ENCODE results near the gene TRIO. TPM values are rescaled to one million over a fixed set of nuclear protein-coding genes. Genes with fewer than 3 reads are reported as not detected.
A peak's percentile ranks its signal among the peaks of the same experiment; 100 is the strongest.

Gene TRIO
- total RNA-seq, 1 donor from 2014 or later = 71.6 TPM

- Histone ChIP-seq H3K36me3 (ENCODE audit: control insufficient read depth, insufficient read depth, low read length) (no peaks in the 10 kb centered on the region), H3K27me3 (ENCODE audit: control insufficient read depth, insufficient read depth, low read length) (no peaks in the 10 kb centered on the region), H3K4me3 (ENCODE audit: low read depth, low read length) (no peak overlapping the region)
- TF ChIP-seq, protein P1, sequence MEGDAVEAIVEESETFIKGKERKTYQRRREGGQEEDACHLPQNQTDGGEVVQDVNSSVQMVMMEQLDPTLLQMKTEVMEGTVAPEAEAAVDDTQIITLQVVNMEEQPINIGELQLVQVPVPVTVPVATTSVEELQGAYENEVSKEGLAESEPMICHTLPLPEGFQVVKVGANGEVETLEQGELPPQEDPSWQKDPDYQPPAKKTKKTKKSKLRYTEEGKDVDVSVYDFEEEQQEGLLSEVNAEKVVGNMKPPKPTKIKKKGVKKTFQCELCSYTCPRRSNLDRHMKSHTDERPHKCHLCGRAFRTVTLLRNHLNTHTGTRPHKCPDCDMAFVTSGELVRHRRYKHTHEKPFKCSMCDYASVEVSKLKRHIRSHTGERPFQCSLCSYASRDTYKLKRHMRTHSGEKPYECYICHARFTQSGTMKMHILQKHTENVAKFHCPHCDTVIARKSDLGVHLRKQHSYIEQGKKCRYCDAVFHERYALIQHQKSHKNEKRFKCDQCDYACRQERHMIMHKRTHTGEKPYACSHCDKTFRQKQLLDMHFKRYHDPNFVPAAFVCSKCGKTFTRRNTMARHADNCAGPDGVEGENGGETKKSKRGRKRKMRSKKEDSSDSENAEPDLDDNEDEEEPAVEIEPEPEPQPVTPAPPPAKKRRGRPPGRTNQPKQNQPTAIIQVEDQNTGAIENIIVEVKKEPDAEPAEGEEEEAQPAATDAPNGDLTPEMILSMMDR (IDR thresholded peaks at IDR 0.05; ENCODE audit: insufficient read depth, low read length, severe bottlenecking) = no peak
- DNase-seq (ENCODE audit: low read depth) (no peak), FAIRE-seq (no peak)
These were observed 388.5 kb downstream of the TRIO start for GRCh38 chr5:14531668-14532067.

GRCh38 chr5:14532180-14532579, 389.0 kb downstream of the TRIO start:
- peak; percentile 22 for DNase-seq (ENCODE audit: low read depth)
- Histone ChIP-seq H3K4me3 (ENCODE audit: low read depth, low read length) (no peak overlapping the region), H3K27me3 (ENCODE audit: control insufficient read depth, insufficient read depth, low read length) (no peaks in the 10 kb centered on the region), H3K36me3 (ENCODE audit: control insufficient read depth, insufficient read depth, low read length) (no peaks in the 10 kb centered on the region)
- FAIRE-seq = no peak
- TF ChIP-seq, protein P1 (IDR thresholded peaks at IDR 0.05; ENCODE audit: insufficient read depth, low read length, severe bottlenecking) = no peak

DNA sequence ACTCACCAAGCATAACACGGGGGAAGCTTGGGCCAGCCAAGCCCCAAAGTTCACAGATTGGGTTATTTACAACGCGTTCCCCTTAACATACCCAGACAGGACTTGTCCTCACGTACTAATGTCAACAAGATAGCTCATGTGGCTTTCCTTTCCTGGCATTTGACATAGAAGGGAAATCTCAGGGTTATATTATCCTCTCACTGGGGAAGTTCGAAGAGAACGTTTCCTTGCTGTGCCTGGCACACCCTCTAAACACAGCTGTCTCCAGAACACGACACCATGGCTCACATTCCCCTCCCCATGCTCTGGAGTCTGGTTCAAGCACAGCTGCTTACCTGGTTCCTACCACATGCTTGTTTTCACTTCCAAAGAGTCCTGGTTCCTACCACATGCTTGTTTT, 391.6 kb downstream of the TRIO start:
- Histone ChIP-seq H3K36me3 (ENCODE audit: control insufficient read depth, insufficient read depth, low read length) (no peaks in the 10 kb centered on the region), H3K4me3 (ENCODE audit: low read depth, low read length) (no peak overlapping the region), H3K27me3 (ENCODE audit: control insufficient read depth, insufficient read depth, low read length) (no peaks in the 10 kb centered on the region)
- TF ChIP-seq, protein P1 (IDR thresholded peaks at IDR 0.05; ENCODE audit: insufficient read depth, low read length, severe bottlenecking) = no peak
- no peak for DNase-seq (ENCODE audit: low read depth)
- no peak for FAIRE-seq

GRCh38 chr5:14545308-14545707, 402.2 kb downstream of the TRIO start:
- FAIRE-seq (no peak), DNase-seq (ENCODE audit: low read depth) (no peak)
- H3K27me3 ChIP-seq (ENCODE audit: control insufficient read depth, insufficient read depth, low read length) = no peaks in the 10 kb centered on the region
- H3K4me3 ChIP-seq (ENCODE audit: low read depth, low read length) = no peak overlapping the region
- no peaks in the 10 kb centered on the region for H3K36me3 ChIP-seq (ENCODE audit: control insufficient read depth, insufficient read depth, low read length)
- TF ChIP-seq, protein P1 (IDR thresholded peaks at IDR 0.05; ENCODE audit: insufficient read depth, low read length, severe bottlenecking) = no peak

DNA sequence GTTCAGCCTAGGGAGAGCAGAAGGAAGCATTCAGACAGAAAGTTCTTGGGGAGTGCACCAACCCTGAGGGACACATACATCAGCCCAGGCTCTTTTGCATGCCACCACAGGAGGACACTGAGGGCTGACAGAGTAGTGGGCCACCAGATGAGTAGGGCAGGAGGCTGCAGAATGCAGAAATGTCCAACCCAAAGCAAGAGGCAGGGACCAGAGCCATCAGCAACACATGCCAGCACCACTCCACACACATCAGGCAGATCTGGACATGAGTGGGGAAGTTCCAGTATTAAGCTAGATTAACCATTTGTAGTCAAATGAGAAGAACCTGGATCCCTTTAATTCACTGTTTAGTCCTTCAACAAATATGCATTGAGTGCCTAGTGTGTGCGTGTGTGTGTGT, 402.7 kb downstream of the TRIO start:
- no peak overlapping the region for H3K4me3 ChIP-seq (ENCODE audit: low read depth, low read length)
- TF ChIP-seq, protein P1 (IDR thresholded peaks at IDR 0.05; ENCODE audit: insufficient read depth, low read length, severe bottlenecking) = no peak
- no peaks in the 10 kb centered on the region for H3K27me3 ChIP-seq (ENCODE audit: control insufficient read depth, insufficient read depth, low read length)
- DNase-seq (ENCODE audit: low read depth) (no peak), FAIRE-seq (no peak)
- no peaks in the 10 kb centered on the region for H3K36me3 ChIP-seq (ENCODE audit: control insufficient read depth, insufficient read depth, low read length)

DNA sequence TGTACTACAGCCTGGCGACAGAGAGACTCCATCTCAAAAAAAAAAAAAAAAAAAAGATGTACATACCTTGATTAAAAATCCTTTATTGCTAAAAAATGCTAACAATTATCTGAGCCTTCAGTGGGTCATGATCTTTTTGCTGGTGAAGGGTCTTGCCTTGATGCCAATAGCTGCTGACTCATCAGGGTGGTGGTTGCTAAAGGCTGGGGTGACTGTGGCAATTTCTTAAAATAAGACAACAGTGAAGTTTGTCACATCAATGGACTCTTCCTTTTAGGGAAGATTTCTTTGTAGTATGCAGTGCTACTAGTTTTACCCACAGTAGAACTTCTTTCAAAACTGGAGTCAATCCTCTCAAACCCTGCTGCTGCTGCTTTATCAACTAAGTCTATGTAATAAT, 404.5 kb downstream of the TRIO start:
- Histone ChIP-seq H3K27me3 (ENCODE audit: control insufficient read depth, insufficient read depth, low read length) (no peaks in the 10 kb centered on the region), H3K4me3 (ENCODE audit: low read depth, low read length) (no peak overlapping the region), H3K36me3 (ENCODE audit: control insufficient read depth, insufficient read depth, low read length) (no peaks in the 10 kb centered on the region)
- FAIRE-seq (no peak), DNase-seq (ENCODE audit: low read depth) (no peak)
- TF ChIP-seq, protein P1 (IDR thresholded peaks at IDR 0.05; ENCODE audit: insufficient read depth, low read length, severe bottlenecking) = no peak
